Measurements from ENCODE around the gene B3GALT6.

DNA sequence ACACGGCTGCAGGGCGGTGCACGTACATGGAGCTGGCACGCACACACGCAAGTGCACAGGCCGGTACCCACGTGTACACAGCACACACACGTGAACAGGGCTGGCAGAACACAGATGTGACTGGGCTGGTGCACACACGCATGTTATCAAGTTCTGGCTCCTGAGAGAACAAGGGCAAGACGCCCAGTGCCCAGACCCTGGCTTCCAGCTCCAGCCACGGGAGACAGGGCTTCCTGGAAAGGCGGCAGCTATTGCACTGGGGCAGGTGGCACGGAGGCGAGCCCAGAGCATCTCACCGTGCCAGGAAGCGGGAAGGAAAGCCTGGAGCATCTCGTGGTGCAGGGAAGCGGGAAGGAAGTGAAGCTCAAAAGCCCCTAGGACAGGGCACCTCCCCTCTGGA is 6.1 kb upstream of the B3GALT6 start:
- TF ChIP-seq POLR2A (IDR thresholded peaks at IDR 0.05; ENCODE audit: low read length) (no peak), GATA1 (IDR thresholded peaks at IDR 0.05; ENCODE audit: low read depth, low read length) (no peak)
